Stimulated activated CD8-positive, alpha-beta memory T cell treated with anti-CD3 and anti-CD28 coated beads, Interleukin-2, amount 100 ng/mL, for 1 hour (primary cell): ENCODE measurements around the gene ADGRG3.

Experiments used
- DNase-seq, 2 donors: peaks; one replicate each; pipeline ENCODE4 v3.0.0-alpha.2; 2020; ENCODE audit warnings: low read depth in 2 of 2

The ADGRG3 gene

GRCh38 chr16:57646388-57647039 is 21.6 kb upstream of the ADGRG3 start:
- DNase-seq, result no peak

- DNase-seq, result no peak
These were observed 20.8 kb upstream of the ADGRG3 start for GRCh38 chr16:57647136-57647875.

- DNase-seq, result no peak
These were observed 20.0 kb upstream of the ADGRG3 start for GRCh38 chr16:57648125-57648524.

GRCh38 chr16:57648581-57649442 is 19.3 kb upstream of the ADGRG3 start:
- DNase-seq, result peak; percentile 72 to 77

GRCh38 chr16:57649443-57649751 is 18.7 kb upstream of the ADGRG3 start:
- DNase-seq, result no peak

GRCh38 chr16:57649846-57650245 is 18.3 kb upstream of the ADGRG3 start:
- no peak for DNase-seq

- DNase-seq, result no peak
These were observed 16.5 kb upstream of the ADGRG3 start for GRCh38 chr16:57651344-57652333.

GRCh38 chr16:57652695-57653471 is 15.2 kb upstream of the ADGRG3 start:
- DNase-seq, result no peak

GRCh38 chr16:57653936-57654335 is 14.2 kb upstream of the ADGRG3 start:
- DNase-seq, result no peak

- DNase-seq, result no peak
These were observed 11.7 kb upstream of the ADGRG3 start for GRCh38 chr16:57656342-57656955.

GRCh38 chr16:57657228-57657627 is 10.9 kb upstream of the ADGRG3 start:
- DNase-seq, result no peak

- DNase-seq, result no peak
These were observed 9.8 kb upstream of the ADGRG3 start for GRCh38 chr16:57658130-57658877.

- no peak for DNase-seq
These were observed 9.0 kb upstream of the ADGRG3 start for GRCh38 chr16:57658878-57659674.

- no peak for DNase-seq
These were observed 7.2 kb upstream of the ADGRG3 start for GRCh38 chr16:57660715-57661463.

GRCh38 chr16:57661510-57661909 is 6.6 kb upstream of the ADGRG3 start:
- DNase-seq, result no peak

- DNase-seq, result no peak
These were observed 5.9 kb upstream of the ADGRG3 start for GRCh38 chr16:57661936-57662906.

- DNase-seq, result no peak
These were observed 4.7 kb upstream of the ADGRG3 start for GRCh38 chr16:57663436-57663835.
